Spleen (tissue), 7 donors: ENCODE measurements around the gene ZBTB17.

ENCODE experiments used
- CTCF ChIP-seq, 11 experiments: fragments of 200-600 bp in 7 of 11; fragments of 450-650 bp in 4 of 11; sonication (generic) in 4 of 11; IDR thresholded peaks in 8 of 11; conservative IDR thresholded peaks in 3 of 11; 1 replicate in 7 of 11; 2 replicates in 4 of 11; pipeline versions ENCODE4 v1.4.0 to v1.8.0; 2016 to 2021; ENCODE audit warnings: antibody characterized with exemption in 11 of 11, inconsistent platforms in 4 of 11, mild to moderate bottlenecking in 1 of 11
- POLR2A ChIP-seq, 3 donors: fragments of 450-650 bp; IDR thresholded peaks; one replicate each; pipeline ENCODE4 v1.5.1; 2017; ENCODE audit warnings: antibody characterized with exemption in 3 of 3, mild to moderate bottlenecking in 1 of 3
- donor health status: DM: no; HTN: no; CAD: no; lungs with moderate emphysema.
- donor health status: DM: no; HTN: no; CAD: no.
- donor health status: DM: no; HTN: no; CAD: no.

- no peak for TF ChIP-seq CTCF (IDR thresholded peaks at IDR 0.05 in 8 of 11, conservative IDR thresholded peaks at IDR 0.05 in 3 of 11)
- no peak for TF ChIP-seq POLR2A (IDR thresholded peaks at IDR 0.05)
These were observed 25.1 kb downstream of the ZBTB17 start for GRCh38 chr1:15950763-15951295.
